T-helper 2 cell treated with Interferon-gamma antibody and Interleukin-4, amounts not matched to agents 5 μg/mL and 100 μg/mL, for 36 hours (primary cell): ENCODE data around the gene ASIC3.

Experiments
- DNase-seq: peaks from one replicate; pipeline ENCODE4 v3.0.0; 2021; ENCODE audit warnings: low spot score
- H3K27ac Mint-ChIP-seq: one replicate; pipeline ENCODE4 v1.8.0; 2021; ENCODE audit warnings: mild to moderate bottlenecking, mixed read lengths
- H3K27me3 Mint-ChIP-seq: one replicate; pipeline ENCODE4 v1.8.0; 2021; ENCODE audit warnings: low read depth, mixed read lengths
- H3K36me3 Mint-ChIP-seq: one replicate; pipeline ENCODE4 v1.8.0; 2021; ENCODE audit warnings: low read depth, mixed read lengths
- H3K4me1 Mint-ChIP-seq: one replicate; pipeline ENCODE4 v1.8.0; 2021; ENCODE audit warnings: low read depth, mixed read lengths
- H3K4me3 Mint-ChIP-seq: one replicate; pipeline ENCODE4 v1.8.0; 2022; ENCODE audit warnings: mild to moderate bottlenecking, moderate library complexity, mixed read lengths
- H3K9me3 Mint-ChIP-seq: one replicate; pipeline ENCODE4 v1.8.0; 2021; ENCODE audit warnings: mixed read lengths

ASIC3 gene

GRCh38 chr7:151046603-151047573 lies 1.4 kb upstream of the ASIC3 start:
- no peak overlapping the region for H3K27ac Mint-ChIP-seq
- no peak overlapping the region for H3K4me3 Mint-ChIP-seq
- no peak for DNase-seq
- H3K9me3 Mint-ChIP-seq, result no peaks in the 10 kb centered on the region
- peaks cover 3% of the 10 kb centered on the region for H3K36me3 Mint-ChIP-seq
- peaks cover 3% of the 10 kb centered on the region for H3K27me3 Mint-ChIP-seq
- H3K4me1 Mint-ChIP-seq, result no peaks in the 10 kb centered on the region

- Mint-ChIP-seq H3K27me3 (peaks cover 3% of the 10 kb centered on the region), H3K36me3 (peaks cover 3% of the 10 kb centered on the region), H3K4me3 (no peak overlapping the region), H3K9me3 (no peaks in the 10 kb centered on the region), H3K4me1 (peaks cover 9% of the 10 kb centered on the region), H3K27ac (no peak overlapping the region)
- no peak for DNase-seq
These were observed 656 bp downstream of the ASIC3 start for GRCh38 chr7:151048911-151049463.

DNA sequence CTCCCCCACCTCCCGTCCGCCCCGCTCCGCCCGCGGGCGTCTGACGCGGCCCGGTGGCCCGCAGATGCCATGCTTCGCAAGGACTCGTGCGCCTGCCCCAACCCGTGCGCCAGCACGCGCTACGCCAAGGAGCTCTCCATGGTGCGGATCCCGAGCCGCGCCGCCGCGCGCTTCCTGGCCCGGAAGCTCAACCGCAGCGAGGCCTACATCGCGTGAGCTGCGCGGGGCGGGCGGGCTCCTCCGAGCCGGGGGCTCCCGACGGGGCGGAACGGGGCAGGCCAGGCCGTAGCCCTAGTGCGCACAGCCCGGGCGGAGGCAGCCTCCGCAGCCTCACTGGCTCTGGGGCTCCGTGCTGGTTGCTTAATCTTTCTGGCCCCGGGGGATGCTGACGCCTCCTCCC lies 2.8 kb downstream of the ASIC3 start:
- no peaks in the 10 kb centered on the region for H3K36me3 Mint-ChIP-seq
- H3K27me3 Mint-ChIP-seq, result peaks cover 3% of the 10 kb centered on the region
- H3K9me3 Mint-ChIP-seq, result no peaks in the 10 kb centered on the region
- no peak overlapping the region for H3K4me3 Mint-ChIP-seq
- peaks cover 9% of the 10 kb centered on the region for H3K4me1 Mint-ChIP-seq
- no peak overlapping the region for H3K27ac Mint-ChIP-seq
- DNase-seq, result peak; percentile 59

- H3K4me3 Mint-ChIP-seq, result no peak overlapping the region
- no peak for DNase-seq
- H3K27ac Mint-ChIP-seq, result no peak overlapping the region
- H3K4me1 Mint-ChIP-seq, result peaks cover 17% of the 10 kb centered on the region
- H3K36me3 Mint-ChIP-seq, result no peaks in the 10 kb centered on the region
- no peaks in the 10 kb centered on the region for H3K9me3 Mint-ChIP-seq
- peaks cover 3% of the 10 kb centered on the region for H3K27me3 Mint-ChIP-seq
These were observed 4.8 kb downstream of the ASIC3 start for GRCh38 chr7:151053096-151053495.

DNA sequence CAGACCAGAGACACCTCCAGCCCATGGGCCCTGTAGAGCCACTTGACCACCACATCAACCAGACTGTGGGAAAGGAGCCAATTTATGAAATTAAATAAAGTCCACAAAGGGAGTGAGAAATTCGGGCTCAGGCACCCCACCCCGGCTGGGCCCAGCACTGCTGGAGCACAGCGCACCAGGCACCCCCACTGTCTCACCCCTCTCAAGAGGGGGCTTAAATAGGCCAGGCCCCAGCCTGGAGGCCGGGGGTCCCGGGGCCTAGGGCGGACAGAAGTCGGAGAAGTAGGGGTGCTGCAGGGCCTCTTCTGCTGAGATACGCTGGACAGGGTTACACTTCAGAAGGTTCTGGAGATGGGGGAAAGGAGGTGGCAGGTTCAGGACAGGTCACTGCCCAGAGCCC lies 5.4 kb downstream of the ASIC3 start:
- Mint-ChIP-seq H3K4me3 (no peak overlapping the region), H3K36me3 (no peaks in the 10 kb centered on the region), H3K4me1 (peaks cover 20% of the 10 kb centered on the region), H3K27ac (no peak overlapping the region), H3K9me3 (no peaks in the 10 kb centered on the region), H3K27me3 (peaks cover 3% of the 10 kb centered on the region)
- DNase-seq, result no peak

- Mint-ChIP-seq H3K4me1 (peaks cover 27% of the 10 kb centered on the region), H3K9me3 (no peaks in the 10 kb centered on the region), H3K4me3 (peak overlapping the region; percentile 98), H3K36me3 (no peaks in the 10 kb centered on the region), H3K27ac (no peak overlapping the region), H3K27me3 (no peaks in the 10 kb centered on the region)
- no peak for DNase-seq
These were observed 7.9 kb downstream of the ASIC3 start for GRCh38 chr7:151056283-151056665.

DNA sequence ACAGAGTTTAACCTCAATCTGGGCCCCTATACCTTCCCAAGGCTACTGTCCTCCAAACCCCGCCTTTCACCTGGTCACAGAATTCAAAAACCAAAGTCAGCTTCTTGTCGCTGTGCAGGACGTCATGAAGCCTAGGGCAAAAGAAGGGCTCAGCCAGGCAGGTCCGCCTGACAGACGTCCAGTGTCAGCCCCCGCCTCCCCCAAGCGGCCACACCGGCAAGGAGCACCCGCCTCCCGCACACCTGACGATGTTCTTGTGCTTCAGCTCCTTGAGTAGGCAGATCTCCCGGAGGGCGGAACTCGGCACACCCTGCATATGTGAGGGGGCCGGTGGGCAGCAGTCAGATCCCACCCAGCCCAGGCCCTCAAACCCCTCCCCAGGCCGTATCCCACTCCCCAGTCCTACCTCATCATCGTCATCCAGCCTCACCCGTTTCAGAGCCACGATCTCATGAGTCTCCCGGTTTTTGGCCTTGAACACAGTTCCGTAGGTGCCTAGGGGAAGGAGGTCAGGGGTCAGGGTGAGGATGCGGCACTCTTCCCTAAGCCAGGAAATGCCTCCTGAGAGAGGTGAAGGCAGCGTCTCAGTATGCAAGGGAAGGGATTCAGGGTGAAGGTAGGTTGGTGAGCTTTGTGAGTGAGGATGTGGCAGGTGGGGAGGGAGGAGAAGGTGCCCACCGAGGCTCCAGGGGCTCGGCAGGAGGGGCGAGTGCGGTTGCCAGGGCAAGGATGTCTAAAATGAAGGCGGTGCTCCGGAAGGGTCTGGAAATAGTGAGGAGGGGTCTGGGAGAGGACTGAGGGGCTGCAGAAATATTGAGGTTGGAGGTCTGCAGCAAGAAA lies 8.6 kb downstream of the ASIC3 start:
- peak overlapping the region; percentile 98 for H3K4me3 Mint-ChIP-seq
- H3K27ac Mint-ChIP-seq, result peak overlapping the region; percentile 69
- peaks cover 32% of the 10 kb centered on the region for H3K4me1 Mint-ChIP-seq
- DNase-seq, result no peak
- H3K9me3 Mint-ChIP-seq, result no peaks in the 10 kb centered on the region
- no peaks in the 10 kb centered on the region for H3K27me3 Mint-ChIP-seq
- H3K36me3 Mint-ChIP-seq, result no peaks in the 10 kb centered on the region

DNA sequence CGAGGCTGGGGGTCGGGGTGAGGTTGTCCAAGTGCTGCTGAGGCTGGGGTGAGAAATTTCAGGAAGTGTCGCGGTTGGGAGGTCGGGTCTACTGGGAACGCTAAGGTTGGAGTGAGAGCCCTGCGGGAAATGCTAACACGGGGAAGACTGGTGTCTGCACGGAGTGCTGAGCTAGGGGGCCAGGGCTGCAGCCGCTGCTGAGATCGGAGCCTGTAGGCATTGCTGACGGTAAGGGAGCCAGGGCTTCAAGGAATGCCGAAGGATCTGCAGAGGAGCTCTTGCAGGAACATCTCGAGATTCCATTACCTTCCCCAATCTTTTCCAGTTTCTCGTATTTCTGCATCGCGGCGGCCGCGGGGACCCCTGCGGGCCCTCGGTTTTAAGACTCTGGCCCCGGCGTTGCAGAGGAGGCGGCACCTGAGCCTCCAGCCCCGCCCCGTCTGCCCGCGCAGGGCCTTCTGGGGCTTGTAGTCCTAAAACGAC lies 9.2 kb downstream of the ASIC3 start, which contains the start of gene CDK5:
TSS of gene CDK5 (minus strand) at position 392 of the 483 bp plus-strand sequence. CDS start at position 343, 49 bp downstream.
- peaks cover 32% of the 10 kb centered on the region for H3K4me1 Mint-ChIP-seq
- H3K27me3 Mint-ChIP-seq, result no peaks in the 10 kb centered on the region
- no peaks in the 10 kb centered on the region for H3K9me3 Mint-ChIP-seq
- peak within 1 kb of the TSS; percentile 92 for H3K27ac Mint-ChIP-seq
- peak within 1 kb of the TSS; percentile 98 for H3K4me3 Mint-ChIP-seq
- no peak for DNase-seq
- no peaks in the 10 kb centered on the region for H3K36me3 Mint-ChIP-seq

DNA sequence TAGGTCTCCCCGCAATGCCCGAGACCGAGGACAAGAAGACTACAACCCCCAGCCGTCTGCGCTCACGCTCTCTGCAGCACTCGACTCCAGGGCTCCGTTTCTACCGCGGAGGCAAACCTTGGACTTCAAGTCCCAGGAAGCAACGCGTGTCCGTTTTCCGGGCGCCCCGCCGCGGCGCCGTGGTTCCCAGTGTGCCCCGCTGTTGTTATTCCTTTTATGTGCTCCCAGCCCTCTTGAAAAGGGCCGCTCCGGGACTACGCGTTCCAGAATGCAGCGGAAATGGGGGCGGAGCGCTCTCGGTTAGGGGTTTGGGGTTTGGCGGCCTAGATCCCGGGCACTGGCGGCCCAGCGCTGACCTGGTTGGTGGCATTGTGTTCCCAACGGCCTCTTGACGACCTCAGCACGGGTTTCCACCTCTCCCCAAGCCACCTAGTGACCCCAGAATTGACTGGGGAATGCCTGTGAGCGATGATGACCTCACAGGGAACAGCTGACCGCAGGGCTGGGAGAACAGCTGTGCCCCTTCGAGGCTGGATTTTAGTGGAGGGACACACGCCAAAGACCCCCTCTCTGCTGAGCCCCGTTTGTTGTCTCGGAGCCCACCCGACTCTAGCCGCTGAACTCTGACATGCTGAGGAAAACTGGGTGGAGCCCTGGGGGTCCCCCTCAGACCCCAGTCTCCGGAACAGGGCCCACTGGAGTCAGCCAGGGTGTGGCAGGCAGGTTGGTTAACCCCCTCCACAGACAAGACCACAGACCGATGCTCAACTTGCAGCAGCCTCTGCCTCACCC lies 9.9 kb downstream of the ASIC3 start:
- peak; percentile 97 for DNase-seq
- peak overlapping the region; percentile 92 for H3K27ac Mint-ChIP-seq
- H3K4me1 Mint-ChIP-seq, result peaks cover 27% of the 10 kb centered on the region
- no peaks in the 10 kb centered on the region for H3K27me3 Mint-ChIP-seq
- H3K36me3 Mint-ChIP-seq, result peaks cover under 1% of the 10 kb centered on the region
- H3K9me3 Mint-ChIP-seq, result no peaks in the 10 kb centered on the region
- H3K4me3 Mint-ChIP-seq, result peak overlapping the region; percentile 98

DNA sequence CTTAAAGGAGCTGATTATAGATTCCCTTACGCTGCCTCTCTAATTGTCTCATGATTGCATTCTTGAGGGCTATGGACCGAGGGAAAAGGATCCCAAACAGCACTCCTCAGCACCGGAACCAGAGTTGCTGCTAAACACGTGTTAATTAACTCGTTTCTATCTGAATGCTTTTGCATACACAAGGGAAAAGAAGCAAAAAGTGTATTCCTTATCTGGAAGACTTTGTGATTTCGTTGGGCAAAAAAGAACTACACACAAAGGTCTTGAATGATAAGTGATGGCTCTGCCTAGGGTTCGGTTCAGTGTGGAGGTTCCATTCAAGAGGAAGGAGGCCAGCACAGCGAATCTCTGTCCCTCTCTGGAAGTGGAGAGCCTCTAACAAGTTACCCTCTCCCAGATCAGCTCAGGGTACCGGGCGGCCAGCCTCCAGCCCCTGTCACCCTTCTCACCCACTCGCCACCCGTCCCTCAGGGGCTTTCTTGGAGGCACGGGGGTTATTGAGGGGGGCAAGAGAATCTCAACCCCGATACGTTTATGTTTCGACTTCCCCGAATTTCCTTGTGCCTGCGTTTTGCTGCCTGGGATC lies 10.5 kb downstream of the ASIC3 start:
- H3K27ac Mint-ChIP-seq, result peak overlapping the region; percentile 92
- peak overlapping the region; percentile 98 for H3K4me3 Mint-ChIP-seq
- H3K36me3 Mint-ChIP-seq, result peaks cover 4% of the 10 kb centered on the region
- H3K9me3 Mint-ChIP-seq, result no peaks in the 10 kb centered on the region
- DNase-seq, result no peak
- peaks cover 24% of the 10 kb centered on the region for H3K4me1 Mint-ChIP-seq
- H3K27me3 Mint-ChIP-seq, result no peaks in the 10 kb centered on the region

- peak within 1 kb of the TSS; percentile 92 for H3K27ac Mint-ChIP-seq
- H3K27me3 Mint-ChIP-seq, result no peaks in the 10 kb centered on the region
- no peaks in the 10 kb centered on the region for H3K9me3 Mint-ChIP-seq
- DNase-seq, result peak; percentile 72
- peaks cover 24% of the 10 kb centered on the region for H3K4me1 Mint-ChIP-seq
- H3K36me3 Mint-ChIP-seq, result peaks cover 4% of the 10 kb centered on the region
- H3K4me3 Mint-ChIP-seq, result peak within 1 kb of the TSS; percentile 98
These were observed 11.2 kb downstream of the ASIC3 start, which contains the start of gene SLC4A2 for GRCh38 chr7:151059367-151060112. TSS of gene SLC4A2 (plus strand) at chr7:151059589. CDS start at chr7:151061988, 2,399 bp downstream.

DNA sequence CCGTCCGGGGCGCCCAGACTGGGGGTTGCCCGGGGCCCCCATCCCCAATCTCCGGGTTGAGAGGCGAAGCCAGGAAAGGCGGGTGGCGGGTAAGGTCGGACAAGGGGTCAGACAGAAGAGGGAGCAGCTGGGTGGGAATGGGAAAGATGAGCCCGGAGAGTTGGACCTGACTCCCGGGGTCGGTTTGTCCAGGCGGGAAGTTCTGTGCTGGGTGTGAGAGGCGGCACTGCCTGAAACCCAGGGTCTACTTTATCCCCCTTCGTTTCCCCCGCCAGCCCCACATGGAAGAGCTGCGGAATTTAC lies 11.7 kb downstream of the ASIC3 start:
- no peak for DNase-seq
- Mint-ChIP-seq H3K27ac (peak overlapping the region; percentile 63), H3K27me3 (no peaks in the 10 kb centered on the region), H3K9me3 (no peaks in the 10 kb centered on the region), H3K4me1 (peaks cover 24% of the 10 kb centered on the region), H3K36me3 (peaks cover 4% of the 10 kb centered on the region), H3K4me3 (peak overlapping the region; percentile 85)
